Measurements from ENCODE around the gene UMODL1. TPM values are rescaled to one million over a fixed set of nuclear protein-coding genes. Genes with fewer than 3 reads are reported as not detected.

Gene UMODL1
- total RNA-seq, 2 experiments from 2014 or later, result 0.42 to 0.49 TPM

- Histone ChIP-seq H3K4me3 (ENCODE audit: low read length) (no peak overlapping the region), H3K27me3 (ENCODE audit: control insufficient read depth in 1 of 2, insufficient read depth in 2 of 2, low read length in 2 of 2) (no peaks in the 10 kb centered on the region), H3K9me3 (ENCODE audit: control insufficient read depth in 1 of 2, insufficient read depth in 1 of 2, low read length in 2 of 2) (no peaks in the 10 kb centered on the region), H3K36me3 (ENCODE audit: insufficient read depth, low read length) (no peaks in the 10 kb centered on the region), H3K4me1 (ENCODE audit: insufficient read depth, low read length) (peaks cover 12% of the 10 kb centered on the region), H3K27ac (ENCODE audit: low read depth in 1 of 2, low read length in 2 of 2) (no peak overlapping the region)
- Mint-ChIP-seq H3K36me3 (ENCODE audit: low read depth) (no peaks in the 10 kb centered on the region), H3K9me3 (no peaks in the 10 kb centered on the region), H3K4me3 (peak overlapping the region; percentile 13), H3K4me1 (ENCODE audit: low read depth) (peaks cover 28% of the 10 kb centered on the region), H3K27me3 (no peaks in the 10 kb centered on the region), H3K27ac (peak overlapping the region; percentile 81)
- no peak for DNase-seq
- ChIA-PET POLR2A (interaction anchor here (1.1 to 2.4 kb wide), 2 partner anchors 19 to 79 kb away, joined by 3 to 14 read pairs; partner anchors contain the start of gene ZBTB21), CTCF (no interaction called here)
- ATAC-seq (ENCODE audit: poor library complexity), result no peak
- intact Hi-C loops (cut with DNase I, micrococcal nuclease), result loop anchor here in 1 of 2 experiments (1.0 kb wide), 2 partner anchors 20 to 26 kb away; no protein-coding TSS in a partner anchor
- no peak for TF ChIP-seq CTCF (IDR thresholded peaks at IDR 0.05)
These were observed 17.5 kb downstream of the UMODL1 start for GRCh38 chr21:42088658-42089057.

- no peaks in the 10 kb centered on the region for H3K36me3 Mint-ChIP-seq (ENCODE audit: low read depth)
- H3K27ac ChIP-seq (ENCODE audit: low read depth in 1 of 2, low read length in 2 of 2), result no peak overlapping the region
- POLR2A ChIA-PET, result interaction anchor here (1.1 to 2.4 kb wide), 4 partner anchors 19 to 1630 kb away, joined by 3 to 14 read pairs (median 6); partner anchors contain the start of gene ZBTB21
- H3K36me3 ChIP-seq (ENCODE audit: insufficient read depth, low read length), result no peaks in the 10 kb centered on the region
- no peaks in the 10 kb centered on the region for H3K27me3 ChIP-seq (ENCODE audit: control insufficient read depth in 1 of 2, insufficient read depth in 2 of 2, low read length in 2 of 2)
- H3K4me3 Mint-ChIP-seq, result peak overlapping the region; percentile 70
- H3K4me3 ChIP-seq (ENCODE audit: low read length), result no peak overlapping the region
- peaks cover 12% of the 10 kb centered on the region for H3K4me1 ChIP-seq (ENCODE audit: insufficient read depth, low read length)
- H3K9me3 Mint-ChIP-seq, result no peaks in the 10 kb centered on the region
- no peak for TF ChIP-seq CTCF (IDR thresholded peaks at IDR 0.05)
- ATAC-seq (ENCODE audit: poor library complexity) (peak; percentile 91), DNase-seq (peak in 6 of 14 experiments; percentile 6 to 60 (median 28))
- intact Hi-C loops (cut with DNase I, micrococcal nuclease), result loop anchor here in 1 of 2 experiments (1.0 kb wide), 2 partner anchors 19 to 27 kb away; no protein-coding TSS in a partner anchor
- peak overlapping the region; percentile 81 for H3K27ac Mint-ChIP-seq
- peaks cover 0 to 4% of the 10 kb centered on the region in 2 experiments for H3K9me3 ChIP-seq (ENCODE audit: control insufficient read depth in 1 of 2, insufficient read depth in 1 of 2, low read length in 2 of 2)
- CTCF ChIA-PET, result no interaction called here
- H3K4me1 Mint-ChIP-seq (ENCODE audit: low read depth), result peaks cover 28% of the 10 kb centered on the region
- no peaks in the 10 kb centered on the region for H3K27me3 Mint-ChIP-seq
These were observed 18.0 kb downstream of the UMODL1 start for GRCh38 chr21:42089093-42089631.

- Histone ChIP-seq H3K4me1 (ENCODE audit: insufficient read depth, low read length) (peaks cover 12% of the 10 kb centered on the region), H3K36me3 (ENCODE audit: insufficient read depth, low read length) (no peaks in the 10 kb centered on the region), H3K9me3 (ENCODE audit: control insufficient read depth in 1 of 2, insufficient read depth in 1 of 2, low read length in 2 of 2) (peaks cover 0 to 8% of the 10 kb centered on the region in 2 experiments), H3K4me3 (ENCODE audit: low read length) (no peak overlapping the region), H3K27me3 (ENCODE audit: control insufficient read depth in 1 of 2, insufficient read depth in 2 of 2, low read length in 2 of 2) (no peaks in the 10 kb centered on the region), H3K27ac (ENCODE audit: low read depth in 1 of 2, low read length in 2 of 2) (no peak overlapping the region)
- peak; percentile 39 for ATAC-seq (ENCODE audit: poor library complexity)
- TF ChIP-seq CTCF (IDR thresholded peaks at IDR 0.05), result no peak
- H3K4me1 Mint-ChIP-seq (ENCODE audit: low read depth), result peaks cover 28% of the 10 kb centered on the region
- CTCF ChIA-PET, result no interaction called here
- no peak overlapping the region for H3K4me3 Mint-ChIP-seq
- peak overlapping the region; percentile 81 for H3K27ac Mint-ChIP-seq
- no peaks in the 10 kb centered on the region for H3K9me3 Mint-ChIP-seq
- no peaks in the 10 kb centered on the region for H3K36me3 Mint-ChIP-seq (ENCODE audit: low read depth)
- intact Hi-C loops (cut with DNase I, micrococcal nuclease), result loop anchor here in 1 of 2 experiments (1.0 kb wide), 2 partner anchors 19 to 27 kb away; no protein-coding TSS in a partner anchor
- DNase-seq, result no peak
- H3K27me3 Mint-ChIP-seq, result no peaks in the 10 kb centered on the region
- POLR2A ChIA-PET, result interaction anchor here (1.1 to 2.4 kb wide), 4 partner anchors 18 to 1630 kb away, joined by 3 to 14 read pairs (median 6); partner anchors contain the start of gene ZBTB21
These were observed 18.7 kb downstream of the UMODL1 start for GRCh38 chr21:42089665-42090310.

Data from CD4-positive, alpha-beta T cell (primary cell).